Progenitor cell of endocrine pancreas (in vitro differentiated cells): ENCODE data around the gene PKMYT1. TPM values are rescaled to one million over a fixed set of nuclear protein-coding genes. Genes with fewer than 3 reads are reported as not detected.

ENCODE experiments used
- DNase-seq: peaks from one replicate; pipeline ENCODE4 v3.0.0; 2021; ENCODE audit warnings: low spot score; ENCODE audit not compliant: unreplicated experiment
- H3K27ac Mint-ChIP-seq: 2 replicates; pipeline ENCODE4 v1.8.0; 2021; ENCODE audit warnings: mild to moderate bottlenecking, moderate library complexity, mixed read lengths
- H3K27me3 Mint-ChIP-seq: 2 replicates; pipeline ENCODE4 v1.8.0; 2021; ENCODE audit warnings: mixed read lengths
- H3K36me3 Mint-ChIP-seq: 2 replicates; pipeline ENCODE4 v1.8.0; 2022; ENCODE audit warnings: mixed read lengths; ENCODE audit not compliant: insufficient read depth
- H3K4me1 Mint-ChIP-seq: 2 replicates; pipeline ENCODE4 v1.8.0; 2021; ENCODE audit warnings: low read depth, mixed read lengths
- H3K4me3 Mint-ChIP-seq: 2 replicates; pipeline ENCODE4 v1.8.0; 2021; ENCODE audit warnings: low read depth, mild to moderate bottlenecking, moderate library complexity, mixed read lengths
- H3K9me3 Mint-ChIP-seq: 2 replicates; pipeline ENCODE4 v1.8.0; 2021; ENCODE audit warnings: low read depth, mixed read lengths
- CTCF ChIP-seq: fragments of 200-600 bp; sonication (generic); IDR thresholded peaks from one replicate; pipeline ENCODE4 v1.5.0; 2021; ENCODE audit warnings: antibody characterized with exemption, mild to moderate bottlenecking; ENCODE audit not compliant: unreplicated experiment
- total RNA-seq: library from RNA; stranded (reverse); gene quantifications from 2 replicates; pipeline ENCODE4 v1.2.1, GENCODE V29; 2021

PKMYT1 gene
- total RNA-seq, 1 donor from 2014 or later, result 36.5 TPM

DNA sequence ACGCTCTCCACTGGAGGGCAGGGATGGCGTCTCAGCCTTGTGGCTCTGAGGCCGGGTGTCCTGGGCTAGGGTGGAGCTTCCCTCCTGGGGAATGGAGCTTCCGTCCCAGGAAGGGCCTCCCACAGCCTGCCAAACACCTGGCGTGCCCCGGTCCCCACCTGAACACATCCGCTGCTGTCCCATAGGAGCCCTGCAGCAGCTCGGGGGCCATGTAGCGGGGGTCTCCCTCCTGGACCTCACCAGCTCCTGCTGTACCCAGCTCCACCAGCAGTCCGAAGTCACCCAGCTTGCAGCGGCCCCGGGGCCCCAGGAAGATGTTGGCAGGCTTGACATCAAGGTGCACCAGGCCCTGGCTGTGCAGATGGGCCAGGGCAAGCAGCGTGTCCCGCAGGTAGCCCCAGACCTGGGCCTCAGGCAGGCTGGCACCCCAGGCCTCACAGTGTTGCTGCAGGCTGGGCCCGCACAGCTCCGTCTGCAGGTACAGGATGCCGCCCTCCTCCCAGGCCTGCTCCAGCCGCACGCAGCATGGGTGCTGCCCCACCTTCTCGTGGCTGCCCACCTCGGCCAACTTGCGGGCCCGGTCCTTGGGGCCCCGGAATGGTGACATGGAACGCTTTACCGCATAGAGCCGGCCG is 5.0 kb downstream of the PKMYT1 start:
- Mint-ChIP-seq H3K4me3 (no peak overlapping the region), H3K27me3 (peaks cover 7% of the 10 kb centered on the region), H3K4me1 (no peaks in the 10 kb centered on the region), H3K27ac (no peak overlapping the region), H3K9me3 (no peaks in the 10 kb centered on the region), H3K36me3 (no peaks in the 10 kb centered on the region)
- TF ChIP-seq CTCF, result no peak
- DNase-seq, result no peak

GRCh38 chr16:2974319-2975056 is 5.8 kb downstream of the PKMYT1 start:
- H3K4me1 Mint-ChIP-seq, result no peaks in the 10 kb centered on the region
- no peak overlapping the region for H3K27ac Mint-ChIP-seq
- no peak overlapping the region for H3K4me3 Mint-ChIP-seq
- peaks cover 7% of the 10 kb centered on the region for H3K27me3 Mint-ChIP-seq
- no peaks in the 10 kb centered on the region for H3K36me3 Mint-ChIP-seq
- TF ChIP-seq CTCF, result no peak
- DNase-seq, result no peak
- no peaks in the 10 kb centered on the region for H3K9me3 Mint-ChIP-seq

GRCh38 chr16:2973605-2974318 is 6.5 kb downstream of the PKMYT1 start:
- H3K36me3 Mint-ChIP-seq, result no peaks in the 10 kb centered on the region
- peaks cover 7% of the 10 kb centered on the region for H3K27me3 Mint-ChIP-seq
- H3K4me3 Mint-ChIP-seq, result no peak overlapping the region
- H3K9me3 Mint-ChIP-seq, result no peaks in the 10 kb centered on the region
- no peak for TF ChIP-seq CTCF
- H3K4me1 Mint-ChIP-seq, result no peaks in the 10 kb centered on the region
- no peak overlapping the region for H3K27ac Mint-ChIP-seq
- DNase-seq, result no peak

DNA sequence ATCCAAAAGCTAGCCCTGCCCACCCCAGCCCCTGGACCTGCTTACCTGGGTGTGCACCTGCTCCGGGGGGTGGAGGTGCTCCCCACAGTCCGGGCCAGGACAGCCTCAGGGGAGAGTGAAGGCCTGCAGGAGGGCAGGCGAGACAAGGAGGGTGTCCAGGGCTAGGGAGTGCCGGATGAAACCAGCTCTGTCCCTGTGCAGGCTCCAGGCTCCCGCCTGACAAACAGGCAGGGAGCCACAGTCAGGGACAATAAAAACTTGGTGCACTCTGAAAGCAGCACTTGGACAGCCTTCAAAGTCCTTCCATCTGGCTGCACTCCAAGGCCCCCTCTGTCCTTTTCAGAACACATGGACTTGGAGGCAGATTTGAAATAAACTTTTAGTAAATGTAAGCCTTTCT is 7.2 kb downstream of the PKMYT1 start:
- Mint-ChIP-seq H3K4me3 (no peak overlapping the region), H3K4me1 (no peaks in the 10 kb centered on the region), H3K27me3 (peaks cover 12% of the 10 kb centered on the region), H3K36me3 (no peaks in the 10 kb centered on the region), H3K9me3 (no peaks in the 10 kb centered on the region), H3K27ac (no peak overlapping the region)
- TF ChIP-seq CTCF, result no peak
- no peak for DNase-seq

- Mint-ChIP-seq H3K9me3 (no peaks in the 10 kb centered on the region), H3K27me3 (peaks cover 15% of the 10 kb centered on the region), H3K4me3 (no peak overlapping the region), H3K4me1 (no peaks in the 10 kb centered on the region), H3K27ac (no peak overlapping the region), H3K36me3 (no peaks in the 10 kb centered on the region)
- no peak for TF ChIP-seq CTCF
- DNase-seq, result no peak
These were observed 8.1 kb downstream of the PKMYT1 start for GRCh38 chr16:2971985-2972784.
